H1 (cell line): ENCODE measurements around the gene LMX1B.

Experiments used
- CTCF ChIP-seq, 3 experiments: IDR thresholded peaks; 1 replicate in 2 of 3; 2 replicates in 1 of 3; pipeline versions ENCODE4 v1.5.1 to v1.6.1; 2011; ENCODE audit warnings: low read length in 3 of 3, mild to moderate bottlenecking in 3 of 3, inconsistent platforms in 2 of 3, low read depth in 1 of 3, moderate library complexity in 1 of 3; ENCODE audit not compliant: insufficient read depth in 1 of 3; ENCODE audit errors: control extremely low read depth in 1 of 3
- KDM5A ChIP-seq: fragments of 200-600 bp; IDR thresholded peaks from 2 replicates; pipeline ENCODE4 v1.7.1; 2012; ENCODE audit warnings: mild to moderate bottlenecking, low read length, inconsistent platforms, mixed read lengths
- POLR2AphosphoS5 ChIP-seq: IDR thresholded peaks from 2 replicates; pipeline ENCODE4 v1.6.1; 2011; ENCODE audit warnings: low read depth, low read length

- TF ChIP-seq KDM5A (no peak), CTCF (IDR thresholded peaks at IDR 0.05; ENCODE audit: control extremely low read depth in 1 of 3, insufficient read depth in 1 of 3, low read depth in 1 of 3, low read length in 3 of 3) (no peak), POLR2AphosphoS5 (no peak)
Measured at GRCh38 chr9:126621919-126622735, 8.4 kb downstream of the LMX1B start.
